Adrenal gland (tissue), 12 donors: Measurements from ENCODE around the gene NOL8. TPM values are rescaled to one million over a fixed set of nuclear protein-coding genes. Genes with fewer than 3 reads are reported as not detected.

Experiments
- DNase-seq, 7 donors: peaks; one replicate each; pipeline ENCODE4 v3.0.0-alpha.2; 2019 to 2020
- H3K27ac ChIP-seq, 5 donors: fragments of 200-600 bp; sonication (generic) in 4 of 5; 1 replicate in 3 of 5; 2 replicates in 2 of 5; pipeline versions ENCODE4 v1.5.1 to v1.8.0; 2016 to 2020; ENCODE audit warnings: mild to moderate bottlenecking in 1 of 5
- H3K27me3 ChIP-seq: fragments of 200-600 bp; 2 replicates; pipeline ENCODE4 v1.8.0; 2021
- H3K36me3 ChIP-seq, 2 donors: fragments of 200-600 bp; replicated peaks in 1 of 2; 1 replicate in 1 of 2; 2 replicates in 1 of 2; pipeline versions ENCODE4 v1.5.1 to v1.8.0; 2018 to 2022
- H3K4me1 ChIP-seq, 2 donors: fragments of 200-600 bp; replicated peaks in 1 of 2; 1 replicate in 1 of 2; 2 replicates in 1 of 2; pipeline versions ENCODE4 v1.5.1 to v1.8.0; 2018 to 2021
- H3K4me3 ChIP-seq, 4 donors: fragments of 200-600 bp; sonication (generic) in 3 of 4; one replicate each; pipeline ENCODE4 v1.5.1; 2016 to 2018
- H3K9me3 ChIP-seq, 3 donors: fragments of 200-600 bp; sonication (generic) in 1 of 3; replicated peaks in 1 of 3; 1 replicate in 2 of 3; 2 replicates in 1 of 3; pipeline versions ENCODE4 v1.5.1 to v1.8.0; 2016 to 2021
- CTCF ChIP-seq, 6 experiments: fragments of 450-650 bp in 4 of 6; fragments of 200-600 bp in 2 of 6; sonication (generic) in 1 of 6; IDR thresholded peaks; 1 replicate in 5 of 6; 2 replicates in 1 of 6; pipeline versions ENCODE4 v1.5.1 to v1.8.0; 2016 to 2021; ENCODE audit warnings: antibody characterized with exemption in 6 of 6, mild to moderate bottlenecking in 2 of 6, moderate library complexity in 1 of 6
- POLR2A ChIP-seq, 2 donors: fragments of 450-650 bp; IDR thresholded peaks; one replicate each; pipeline ENCODE4 v1.6.1; 2017; ENCODE audit warnings: antibody characterized with exemption in 2 of 2, mild to moderate bottlenecking in 2 of 2, moderate library complexity in 1 of 2
- WGBS, 4 donors: extraction: QIAGEN DNeasy Blood & Tissue Kit in 2 of 4; methylation state at CpG; one replicate each; pipeline versions ENCODE4 v1.1.5 to v1.1.7; 2013 to 2017; 5-methylcytosine and 5-hydroxymethylcytosine counted together
- intact Hi-C, 2 donors: fragments of 100-400 bp; cut with DNase I; formaldehyde crosslinking; loops; one replicate each; pipeline versions ENCODE4 v1.14.1 to v1.15.0; 2022 to 2023
- polyA plus RNA-seq, 3 donors: library from polyadenylated mRNA; stranded (reverse); fragments of 200-250 nt in 2 of 3; fragments of 350-450 nt in 1 of 3; fragmentation: Illumina TruSeq in 1 of 3; extraction: RNeasy Lipid Tissue Mini Kit (QIAGEN cat#74804) in 1 of 3; gene quantifications; one replicate each; pipeline ENCODE4 v1.2.3, GENCODE V29; 2013 to 2014
- total RNA-seq, 9 donors: library from RNA; depleted of rRNA in 4 of 9; stranded (reverse); fragments of >200 nt in 4 of 9; fragments of 120-200 nt in 1 of 9; fragmentation: NEBNext Ultra II Directional in 1 of 9; extraction: Animal tissue kit (Norgen Biotek cat#: 25700) in 1 of 9; gene quantifications; one replicate each; pipeline versions ENCODE4 v1.1.0 to v1.2.4, GENCODE V29; 2013 to 2023
- donor health status: healthy with polysubstance abuse.
- donor health status: Bipolar disorder and iron deficiency.
- donor health status: DM: yes; HTN: yes; CAD: no.
- donor health status: DM: no; HTN: no; CAD: no.
- donor health status: DM: no; HTN: no; CAD: no.
- donor health status: DM: yes; HTN: yes; CAD: no.

NOL8 gene
- total and polyA plus RNA-seq, 12 donors, result 13.3 to 55.3 (median 32.6) TPM

GRCh38 chr9:92263131-92263530, 62.0 kb downstream of the NOL8 start:
- Histone ChIP-seq H3K4me1 (peaks cover 0 to 9% of the 10 kb centered on the region in 2 donors), H3K27me3 (no peaks in the 10 kb centered on the region), H3K36me3 (peaks cover 0 to 100% of the 10 kb centered on the region in 2 donors), H3K27ac (no peak overlapping the region), H3K4me3 (no peak overlapping the region), H3K9me3 (no peaks in the 10 kb centered on the region)
- WGBS, 4 donors, result 21 to 53% (median 34%) methylated on average over 1 of the region's 1 CpG
- DNase-seq, result no peak
- TF ChIP-seq POLR2A (IDR thresholded peaks at IDR 0.05) (no peak), CTCF (IDR thresholded peaks at IDR 0.05) (no peak)
- intact Hi-C loops, result no loop called here

GRCh38 chr9:92257327-92257726, 67.8 kb downstream of the NOL8 start:
- 93 to 100% (median 98%) methylated on average over 1 to 2 of the region's 2 CpGs for WGBS, 4 donors
- Histone ChIP-seq H3K27me3 (no peaks in the 10 kb centered on the region), H3K36me3 (peaks cover 0 to 97% of the 10 kb centered on the region in 2 donors), H3K4me1 (no peaks in the 10 kb centered on the region), H3K9me3 (no peaks in the 10 kb centered on the region), H3K4me3 (no peak overlapping the region), H3K27ac (no peak overlapping the region)
- no peak for DNase-seq
- intact Hi-C loops, result no loop called here
- TF ChIP-seq POLR2A (IDR thresholded peaks at IDR 0.05) (no peak), CTCF (IDR thresholded peaks at IDR 0.05) (no peak)

GRCh38 chr9:92254381-92255337, 70.5 kb downstream of the NOL8 start:
- Histone ChIP-seq H3K27me3 (no peaks in the 10 kb centered on the region), H3K4me3 (no peak overlapping the region), H3K9me3 (no peaks in the 10 kb centered on the region), H3K36me3 (peaks cover 0 to 97% of the 10 kb centered on the region in 2 donors), H3K27ac (no peak overlapping the region), H3K4me1 (no peaks in the 10 kb centered on the region)
- 83 to 87% (median 86%) methylated on average over 19 of the region's 19 CpGs for WGBS, 4 donors
- intact Hi-C loops, result no loop called here
- no peak for DNase-seq
- TF ChIP-seq POLR2A (IDR thresholded peaks at IDR 0.05) (no peak), CTCF (IDR thresholded peaks at IDR 0.05) (no peak)

- Histone ChIP-seq H3K36me3 (peaks cover 0 to 97% of the 10 kb centered on the region in 2 donors), H3K27ac (no peak overlapping the region), H3K27me3 (no peaks in the 10 kb centered on the region), H3K4me3 (no peak overlapping the region), H3K9me3 (no peaks in the 10 kb centered on the region), H3K4me1 (no peaks in the 10 kb centered on the region)
- no peak for TF ChIP-seq CTCF (IDR thresholded peaks at IDR 0.05)
- no peak for TF ChIP-seq POLR2A (IDR thresholded peaks at IDR 0.05)
- intact Hi-C loops, result no loop called here
- no peak for DNase-seq
- 62 to 78% (median 75%) methylated on average over 4 of the region's 4 CpGs for WGBS, 4 donors
Measured at GRCh38 chr9:92253656-92254055, 71.5 kb downstream of the NOL8 start.
